ENCODE measurements around the gene SLC12A7.

Gene SLC12A7

GRCh38 chr5:1106385-1107166, 5.3 kb downstream of the SLC12A7 start:
- Histone ChIP-seq H3K4me1 (peaks cover 25% of the 10 kb centered on the region), H3K36me3 (no peaks in the 10 kb centered on the region), H3K9me3 (no peaks in the 10 kb centered on the region), H3K27me3 (peaks cover 4% of the 10 kb centered on the region), H3K4me3 (ENCODE audit: low read depth, low read length) (no peak overlapping the region)
- no peak for DNase-seq
- TF ChIP-seq CTCF (IDR thresholded peaks at IDR 0.05; ENCODE audit: low read depth, low read length): no peak

GRCh38 chr5:1105350-1106265, 6.3 kb downstream of the SLC12A7 start:
- no peaks in the 10 kb centered on the region for H3K36me3 ChIP-seq
- no peaks in the 10 kb centered on the region for H3K27me3 ChIP-seq
- no peak for TF ChIP-seq CTCF (IDR thresholded peaks at IDR 0.05; ENCODE audit: low read depth, low read length)
- H3K4me3 ChIP-seq (ENCODE audit: low read depth, low read length): no peak overlapping the region
- peaks cover 30% of the 10 kb centered on the region for H3K4me1 ChIP-seq
- DNase-seq: no peak
- H3K9me3 ChIP-seq: no peaks in the 10 kb centered on the region

- H3K36me3 ChIP-seq: no peaks in the 10 kb centered on the region
- no peak overlapping the region for H3K4me3 ChIP-seq (ENCODE audit: low read depth, low read length)
- H3K9me3 ChIP-seq: no peaks in the 10 kb centered on the region
- peaks cover 30% of the 10 kb centered on the region for H3K4me1 ChIP-seq
- no peak for TF ChIP-seq CTCF (IDR thresholded peaks at IDR 0.05; ENCODE audit: low read depth, low read length)
- DNase-seq: no peak
- H3K27me3 ChIP-seq: no peaks in the 10 kb centered on the region
Observed at GRCh38 chr5:1104327-1105006, 7.4 kb downstream of the SLC12A7 start.

- TF ChIP-seq CTCF (IDR thresholded peaks at IDR 0.05; ENCODE audit: low read depth, low read length): no peak
- DNase-seq: peak; percentile 46
- Histone ChIP-seq H3K4me1 (peaks cover 31% of the 10 kb centered on the region), H3K9me3 (no peaks in the 10 kb centered on the region), H3K36me3 (no peaks in the 10 kb centered on the region), H3K4me3 (ENCODE audit: low read depth, low read length) (no peak overlapping the region), H3K27me3 (no peaks in the 10 kb centered on the region)
Observed at GRCh38 chr5:1103505-1104326, 8.1 kb downstream of the SLC12A7 start.

- H3K4me3 ChIP-seq (ENCODE audit: low read depth, low read length): no peak overlapping the region
- peak; percentile 54 for DNase-seq
- H3K9me3 ChIP-seq: no peaks in the 10 kb centered on the region
- H3K36me3 ChIP-seq: no peaks in the 10 kb centered on the region
- no peak for TF ChIP-seq CTCF (IDR thresholded peaks at IDR 0.05; ENCODE audit: low read depth, low read length)
- peaks cover 32% of the 10 kb centered on the region for H3K4me1 ChIP-seq
- H3K27me3 ChIP-seq: no peaks in the 10 kb centered on the region
Observed at GRCh38 chr5:1103093-1103492, 8.8 kb downstream of the SLC12A7 start.

Measured in BE2C (cell line).